ENCODE measurements around the gene WWOX. TPM values are rescaled to one million over a fixed set of nuclear protein-coding genes. Genes with fewer than 3 reads are reported as not detected.

Gene WWOX
- total RNA-seq, 1 experiment from 2014 or later = 5.3 TPM

- DNase-seq (ENCODE audit: low read depth, low spot score) = no peak
- in situ Hi-C loops (cut with HindIII; ENCODE audit: low pct_unique_long_range_greater_than_20kb, low sequenced_read_pairs) = no loop called here
Measured at GRCh38 chr16:78648517-78648916, 549.1 kb downstream of the WWOX start.

- in situ Hi-C loops (cut with HindIII; ENCODE audit: low pct_unique_long_range_greater_than_20kb, low sequenced_read_pairs) = no loop called here
- DNase-seq (ENCODE audit: low read depth, low spot score) = no peak
Measured at GRCh38 chr16:78650339-78651074, 551.1 kb downstream of the WWOX start.

GRCh38 chr16:78654929-78655328 is 555.5 kb downstream of the WWOX start:
- in situ Hi-C loops (cut with HindIII; ENCODE audit: low pct_unique_long_range_greater_than_20kb, low sequenced_read_pairs) = no loop called here
- no peak for DNase-seq (ENCODE audit: low read depth, low spot score)

- no peak for DNase-seq (ENCODE audit: low read depth, low spot score)
- in situ Hi-C loops (cut with HindIII; ENCODE audit: low pct_unique_long_range_greater_than_20kb, low sequenced_read_pairs) = no loop called here
Measured at GRCh38 chr16:78655331-78656113, 556.1 kb downstream of the WWOX start.

- DNase-seq (ENCODE audit: low read depth, low spot score) = no peak
- in situ Hi-C loops (cut with HindIII; ENCODE audit: low pct_unique_long_range_greater_than_20kb, low sequenced_read_pairs) = no loop called here
Measured at GRCh38 chr16:78656887-78657286, 557.4 kb downstream of the WWOX start.

GRCh38 chr16:78659216-78659615 is 559.8 kb downstream of the WWOX start:
- no peak for DNase-seq (ENCODE audit: low read depth, low spot score)
- in situ Hi-C loops (cut with HindIII; ENCODE audit: low pct_unique_long_range_greater_than_20kb, low sequenced_read_pairs) = no loop called here

- in situ Hi-C loops (cut with HindIII; ENCODE audit: low pct_unique_long_range_greater_than_20kb, low sequenced_read_pairs) = no loop called here
Measured at GRCh38 chr16:78659668-78660217, 560.3 kb downstream of the WWOX start.

GRCh38 chr16:78660795-78661194 is 561.3 kb downstream of the WWOX start:
- in situ Hi-C loops (cut with HindIII; ENCODE audit: low pct_unique_long_range_greater_than_20kb, low sequenced_read_pairs) = no loop called here
- no peak for DNase-seq (ENCODE audit: low read depth, low spot score)

More at GRCh38 chr16:78659668-78660217, 560.3 kb downstream of the WWOX start:
- DNase-seq (ENCODE audit: low read depth, low spot score) = no peak

- DNase-seq (ENCODE audit: low read depth, low spot score) = no peak
- in situ Hi-C loops (cut with HindIII; ENCODE audit: low pct_unique_long_range_greater_than_20kb, low sequenced_read_pairs) = no loop called here
Measured at GRCh38 chr16:78663690-78664089, 564.2 kb downstream of the WWOX start.

GRCh38 chr16:78664811-78665772 is 565.6 kb downstream of the WWOX start:
- in situ Hi-C loops (cut with HindIII; ENCODE audit: low pct_unique_long_range_greater_than_20kb, low sequenced_read_pairs) = no loop called here
- DNase-seq (ENCODE audit: low read depth, low spot score) = no peak

- in situ Hi-C loops (cut with HindIII; ENCODE audit: low pct_unique_long_range_greater_than_20kb, low sequenced_read_pairs) = no loop called here
- DNase-seq (ENCODE audit: low read depth, low spot score) = no peak
Measured at GRCh38 chr16:78666318-78666717, 566.9 kb downstream of the WWOX start.

GRCh38 chr16:78667675-78668074 is 568.2 kb downstream of the WWOX start:
- in situ Hi-C loops (cut with HindIII; ENCODE audit: low pct_unique_long_range_greater_than_20kb, low sequenced_read_pairs) = no loop called here
- no peak for DNase-seq (ENCODE audit: low read depth, low spot score)

- DNase-seq (ENCODE audit: low read depth, low spot score) = no peak
- in situ Hi-C loops (cut with HindIII; ENCODE audit: low pct_unique_long_range_greater_than_20kb, low sequenced_read_pairs) = no loop called here
Measured at GRCh38 chr16:78668393-78668792, 568.9 kb downstream of the WWOX start.

- no peak for DNase-seq (ENCODE audit: low read depth, low spot score)
- in situ Hi-C loops (cut with HindIII; ENCODE audit: low pct_unique_long_range_greater_than_20kb, low sequenced_read_pairs) = no loop called here
Measured at GRCh38 chr16:78669994-78670393, 570.5 kb downstream of the WWOX start.

- no peak for DNase-seq (ENCODE audit: low read depth, low spot score)
- in situ Hi-C loops (cut with HindIII; ENCODE audit: low pct_unique_long_range_greater_than_20kb, low sequenced_read_pairs) = no loop called here
Measured at GRCh38 chr16:78672779-78673556, 573.5 kb downstream of the WWOX start.

GRCh38 chr16:78673884-78674283 is 574.4 kb downstream of the WWOX start:
- DNase-seq (ENCODE audit: low read depth, low spot score) = no peak
- in situ Hi-C loops (cut with HindIII; ENCODE audit: low pct_unique_long_range_greater_than_20kb, low sequenced_read_pairs) = no loop called here

- no peak for DNase-seq (ENCODE audit: low read depth, low spot score)
- in situ Hi-C loops (cut with HindIII; ENCODE audit: low pct_unique_long_range_greater_than_20kb, low sequenced_read_pairs) = no loop called here
Measured at GRCh38 chr16:78675312-78675711, 575.9 kb downstream of the WWOX start.
